CD4-positive, alpha-beta T cell (primary cell): ENCODE data around the gene TSPYL2. TPM values are rescaled to one million over a fixed set of nuclear protein-coding genes. Genes with fewer than 3 reads are reported as not detected.

Source experiments
- ATAC-seq: fragments of 200-7000 bp; cut with Tn5 transposase; one replicate; pipeline ENCODE4 v1.10.0; 2022; ENCODE audit warnings: mild to moderate bottlenecking; ENCODE audit not compliant: poor library complexity
- CTCF ChIA-PET: fragments of 350-600 bp; sonication (Branson Sonifier 250); formaldehyde crosslinking; loops from one replicate; lab custom pipeline; 2021; ENCODE audit warnings: antibody characterized with exemption, inconsistent platforms; lab: Charles Lee
- POLR2A ChIA-PET: fragments of 350-600 bp; sonication (Branson Sonifier 250); formaldehyde crosslinking; loops from one replicate; lab custom pipeline; 2021; ENCODE audit warnings: antibody characterized with exemption, inconsistent platforms; lab: Charles Lee
- DNase-seq, 14 experiments: peaks; one replicate each; pipeline ENCODE4 v3.0.0-alpha.2; 2013 to 2020; ENCODE audit warnings: mixed read lengths in 2 of 14
- H3K27ac ChIP-seq, 2 donors: one replicate each; pipeline versions ENCODE4 v1.5.1 to v1.7.0; 2013; ENCODE audit warnings: low read length in 2 of 2, low read depth in 1 of 2, mild to moderate bottlenecking in 1 of 2
- H3K27me3 ChIP-seq, 2 experiments: 1 replicate in 1 of 2; 2 replicates in 1 of 2; pipeline versions ENCODE4 v1.6.1 to v1.7.0; 2013; ENCODE audit warnings: low read length in 2 of 2, control low read depth in 1 of 2, mild to moderate bottlenecking in 1 of 2, moderate library complexity in 1 of 2; ENCODE audit not compliant: insufficient read depth in 2 of 2, control insufficient read depth in 1 of 2
- H3K36me3 ChIP-seq: one replicate; pipeline ENCODE4 v1.6.1; 2013; ENCODE audit warnings: low read length, control low read depth; ENCODE audit not compliant: insufficient read depth
- H3K4me1 ChIP-seq: one replicate; pipeline ENCODE4 v1.6.1; 2013; ENCODE audit warnings: low read length, control low read depth; ENCODE audit not compliant: insufficient read depth
- H3K4me3 ChIP-seq: one replicate; pipeline ENCODE4 v1.5.1; 2013; ENCODE audit warnings: mild to moderate bottlenecking, low read length, moderate library complexity
- H3K9me3 ChIP-seq, 2 experiments: 1 replicate in 1 of 2; 2 replicates in 1 of 2; pipeline versions ENCODE4 v1.6.1 to v1.7.0; 2013; ENCODE audit warnings: low read length in 2 of 2, mild to moderate bottlenecking in 2 of 2, control low read depth in 1 of 2, moderate library complexity in 1 of 2; ENCODE audit not compliant: control insufficient read depth in 1 of 2, insufficient read depth in 1 of 2
- H3K27ac Mint-ChIP-seq: one replicate; pipeline ENCODE4 v1.8.0; 2020; ENCODE audit warnings: mixed read lengths
- H3K27me3 Mint-ChIP-seq: one replicate; pipeline ENCODE4 v1.8.0; 2021; ENCODE audit warnings: mixed read lengths
- H3K36me3 Mint-ChIP-seq: one replicate; pipeline ENCODE4 v1.8.0; 2021; ENCODE audit warnings: low read depth, mixed read lengths
- H3K4me1 Mint-ChIP-seq: one replicate; pipeline ENCODE4 v1.8.0; 2021; ENCODE audit warnings: low read depth, mixed read lengths
- H3K4me3 Mint-ChIP-seq: one replicate; pipeline ENCODE4 v1.8.0; 2020; ENCODE audit warnings: mild to moderate bottlenecking, mixed read lengths
- H3K9me3 Mint-ChIP-seq: one replicate; pipeline ENCODE4 v1.8.0; 2020; ENCODE audit warnings: mixed read lengths
- intact Hi-C, 2 experiments: fragments of 100-400 bp; cut with DNase I in 1 of 2; cut with micrococcal nuclease in 1 of 2; formaldehyde crosslinking; loops; one replicate each; pipeline versions ENCODE4 v1.15.1 to v1.9.0; 2023 to 2025; cut with DNase I, micrococcal nuclease
- total RNA-seq, 174 experiments: library from RNA in 2 of 174; stranded (reverse) in 2 of 174; gene quantifications; one replicate each; pipeline ENCODE4 v1.2.3 and lab custom pipeline; 2021 to 2026
- TF ChIP-seq, protein P1 (sequence below): fragments of 200-600 bp; IDR thresholded peaks from one replicate; pipeline ENCODE4 v1.8.0; 2022; ENCODE audit warnings: antibody characterized with exemption, mild to moderate bottlenecking

TSPYL2 gene
- total RNA-seq, 2 experiments from 2014 or later: 428 to 461 TPM

DNA sequence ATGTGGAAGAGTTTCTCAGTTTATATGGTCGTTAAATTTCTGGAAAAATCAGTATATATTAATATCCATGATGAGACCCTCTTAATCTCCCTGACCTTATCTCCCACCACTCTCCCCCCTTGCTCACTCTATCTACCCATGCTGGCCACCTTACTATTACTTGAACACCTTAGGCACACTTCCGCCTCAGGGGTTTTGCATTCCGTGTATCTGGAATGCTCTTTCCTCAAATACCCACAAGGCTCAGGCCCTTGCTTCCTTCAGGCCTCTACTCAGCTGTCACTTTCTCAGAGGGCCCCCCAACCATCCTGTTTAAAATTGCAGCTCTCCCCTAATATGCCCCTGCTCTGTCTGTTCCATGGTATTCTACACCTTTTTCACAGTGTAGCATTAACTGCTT, 13.6 kb downstream of the TSPYL2 start:
- Mint-ChIP-seq H3K27me3 (no peaks in the 10 kb centered on the region), H3K36me3 (peaks cover 14% of the 10 kb centered on the region), H3K9me3 (no peaks in the 10 kb centered on the region), H3K4me1 (peaks cover 29% of the 10 kb centered on the region), H3K27ac (peak overlapping the region; percentile 41), H3K4me3 (peak overlapping the region; percentile 63)
- no peak overlapping the region for H3K4me3 ChIP-seq
- ChIA-PET CTCF (no interaction called here), POLR2A (interaction anchor here (0.8 kb wide), 1 partner anchor 14 kb away, joined by 5 read pairs; the partner anchor contains the start of gene TSPYL2)
- H3K4me1 ChIP-seq: peaks cover 16% of the 10 kb centered on the region
- no peaks in the 10 kb centered on the region for H3K9me3 ChIP-seq
- H3K36me3 ChIP-seq: peaks cover 2% of the 10 kb centered on the region
- DNase-seq (no peak), ATAC-seq (no peak)
- H3K27me3 ChIP-seq: no peaks in the 10 kb centered on the region
- intact Hi-C loops: loop anchor here in 1 of 2 experiments (10.0 kb wide), 1 partner anchor 831 kb away; no protein-coding TSS in a partner anchor
- no peak overlapping the region for H3K27ac ChIP-seq
- TF ChIP-seq, protein P1, sequence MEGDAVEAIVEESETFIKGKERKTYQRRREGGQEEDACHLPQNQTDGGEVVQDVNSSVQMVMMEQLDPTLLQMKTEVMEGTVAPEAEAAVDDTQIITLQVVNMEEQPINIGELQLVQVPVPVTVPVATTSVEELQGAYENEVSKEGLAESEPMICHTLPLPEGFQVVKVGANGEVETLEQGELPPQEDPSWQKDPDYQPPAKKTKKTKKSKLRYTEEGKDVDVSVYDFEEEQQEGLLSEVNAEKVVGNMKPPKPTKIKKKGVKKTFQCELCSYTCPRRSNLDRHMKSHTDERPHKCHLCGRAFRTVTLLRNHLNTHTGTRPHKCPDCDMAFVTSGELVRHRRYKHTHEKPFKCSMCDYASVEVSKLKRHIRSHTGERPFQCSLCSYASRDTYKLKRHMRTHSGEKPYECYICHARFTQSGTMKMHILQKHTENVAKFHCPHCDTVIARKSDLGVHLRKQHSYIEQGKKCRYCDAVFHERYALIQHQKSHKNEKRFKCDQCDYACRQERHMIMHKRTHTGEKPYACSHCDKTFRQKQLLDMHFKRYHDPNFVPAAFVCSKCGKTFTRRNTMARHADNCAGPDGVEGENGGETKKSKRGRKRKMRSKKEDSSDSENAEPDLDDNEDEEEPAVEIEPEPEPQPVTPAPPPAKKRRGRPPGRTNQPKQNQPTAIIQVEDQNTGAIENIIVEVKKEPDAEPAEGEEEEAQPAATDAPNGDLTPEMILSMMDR: no peak

DNA sequence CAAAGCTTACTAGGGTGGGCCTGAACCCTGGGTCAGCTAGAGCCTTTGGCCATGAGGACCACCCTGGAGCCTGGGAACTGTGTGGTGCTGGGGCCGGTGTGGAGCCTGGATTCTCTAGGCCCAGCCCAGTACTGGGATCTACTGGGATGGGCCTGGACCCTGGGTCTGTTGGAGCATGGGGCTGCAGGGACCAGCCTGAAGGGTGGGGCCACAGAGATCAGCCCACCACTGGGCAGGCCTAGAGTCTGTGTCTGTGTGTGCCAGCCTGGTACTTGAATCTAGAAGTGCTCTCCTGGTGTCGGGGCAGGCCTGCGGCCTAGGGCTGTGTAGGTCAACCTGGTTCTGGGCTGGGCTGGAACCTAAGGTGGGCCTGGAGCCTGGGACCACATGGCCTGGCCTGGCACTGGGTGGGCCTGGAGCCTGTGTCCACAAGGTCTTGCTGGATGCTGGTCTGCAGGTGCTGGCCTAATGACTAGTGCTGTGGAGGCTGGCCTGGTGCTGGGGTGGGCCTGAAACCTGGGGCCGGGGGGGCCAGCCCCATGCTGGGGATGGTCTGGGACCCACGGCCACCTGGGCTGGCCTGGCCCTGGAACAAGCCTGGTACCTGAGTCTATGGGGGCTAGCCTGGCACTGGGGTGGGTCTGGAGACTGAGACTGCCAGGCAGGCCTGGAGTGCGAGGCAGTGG, 32.8 kb downstream of the TSPYL2 start:
- H3K36me3 ChIP-seq: no peaks in the 10 kb centered on the region
- no peak overlapping the region for H3K27ac ChIP-seq
- H3K9me3 Mint-ChIP-seq: no peaks in the 10 kb centered on the region
- CTCF ChIA-PET: no interaction called here
- no peak overlapping the region for H3K27ac Mint-ChIP-seq
- POLR2A ChIA-PET: no interaction called here
- H3K4me1 Mint-ChIP-seq: peaks cover 4% of the 10 kb centered on the region
- no peaks in the 10 kb centered on the region for H3K27me3 Mint-ChIP-seq
- ATAC-seq: no peak
- TF ChIP-seq, protein P1: no peak
- no peak overlapping the region for H3K4me3 ChIP-seq
- no peak overlapping the region for H3K4me3 Mint-ChIP-seq
- no peaks in the 10 kb centered on the region for H3K4me1 ChIP-seq
- H3K9me3 ChIP-seq: no peaks in the 10 kb centered on the region
- H3K27me3 ChIP-seq: no peaks in the 10 kb centered on the region
- intact Hi-C loops: no loop called here
- H3K36me3 Mint-ChIP-seq: peaks cover 15% of the 10 kb centered on the region
- DNase-seq: no peak

DNA sequence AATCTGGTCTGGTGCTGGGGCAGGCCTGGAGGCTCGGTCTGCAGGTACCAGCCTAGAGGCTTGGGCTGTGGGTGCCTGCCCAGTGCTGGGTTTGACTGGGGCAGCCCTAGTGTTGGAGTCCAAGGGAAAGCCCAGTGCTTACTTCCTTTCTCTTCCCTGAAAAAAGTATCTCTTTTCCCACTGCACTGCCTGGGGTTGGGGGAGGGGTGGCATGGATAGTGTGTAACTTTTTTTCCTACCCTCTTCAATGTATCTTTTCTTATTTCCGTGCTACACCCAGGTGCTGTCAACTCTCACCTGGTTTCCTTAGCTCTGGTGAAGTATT, 33.3 kb downstream of the TSPYL2 start:
- peaks cover 4% of the 10 kb centered on the region for H3K4me1 Mint-ChIP-seq
- no peaks in the 10 kb centered on the region for H3K36me3 ChIP-seq
- ChIA-PET CTCF (no interaction called here), POLR2A (no interaction called here)
- ATAC-seq: no peak
- no peaks in the 10 kb centered on the region for H3K27me3 Mint-ChIP-seq
- H3K4me1 ChIP-seq: no peaks in the 10 kb centered on the region
- TF ChIP-seq, protein P1: no peak
- H3K27me3 ChIP-seq: no peaks in the 10 kb centered on the region
- peaks cover 11% of the 10 kb centered on the region for H3K36me3 Mint-ChIP-seq
- DNase-seq: no peak
- H3K4me3 Mint-ChIP-seq: no peak overlapping the region
- no peak overlapping the region for H3K27ac ChIP-seq
- H3K9me3 Mint-ChIP-seq: no peaks in the 10 kb centered on the region
- no peak overlapping the region for H3K27ac Mint-ChIP-seq
- H3K9me3 ChIP-seq: no peaks in the 10 kb centered on the region
- no peak overlapping the region for H3K4me3 ChIP-seq
- intact Hi-C loops: no loop called here
